HG03354 (cell line): Measurements from ENCODE around the gene NIPAL4.
A peak's percentile ranks its signal among the peaks of the same experiment; 100 is the strongest.

Experiments used
- ATAC-seq: cut with Tn5 transposase; IDR thresholded peaks from one replicate; pipeline ENCODE4 v1.9.1; 2021; ENCODE audit warnings: mild to moderate bottlenecking; ENCODE audit not compliant: unreplicated experiment, poor library complexity, severe bottlenecking

NIPAL4 gene

GRCh38 chr5:157510682-157511081 lies 50.7 kb downstream of the NIPAL4 start:
- ATAC-seq: no peak

GRCh38 chr5:157511651-157512644 lies 51.9 kb downstream of the NIPAL4 start:
- no peak for ATAC-seq

GRCh38 chr5:157513182-157513581 lies 53.2 kb downstream of the NIPAL4 start:
- no peak for ATAC-seq

GRCh38 chr5:157514974-157515373 lies 55.0 kb downstream of the NIPAL4 start:
- no peak for ATAC-seq

- ATAC-seq: no peak
These were observed 56.0 kb downstream of the NIPAL4 start for GRCh38 chr5:157516006-157516405.

GRCh38 chr5:157516626-157517325 lies 56.8 kb downstream of the NIPAL4 start:
- ATAC-seq: no peak

- peak; percentile 52 for ATAC-seq
These were observed 59.0 kb downstream of the NIPAL4 start for GRCh38 chr5:157518963-157519362.

- peak; percentile 82 for ATAC-seq
These were observed 59.7 kb downstream of the NIPAL4 start for GRCh38 chr5:157519579-157520253.

- ATAC-seq: no peak
These were observed 61.1 kb downstream of the NIPAL4 start for GRCh38 chr5:157520911-157521703.

GRCh38 chr5:157521704-157522029 lies 61.7 kb downstream of the NIPAL4 start:
- ATAC-seq: no peak

- ATAC-seq: no peak
These were observed 64.0 kb downstream of the NIPAL4 start for GRCh38 chr5:157523976-157524375.
